Panc1 (cell line): ENCODE measurements around the gene TDRD10. TPM values are rescaled to one million over a fixed set of nuclear protein-coding genes. Genes with fewer than 3 reads are reported as not detected.
"Not testable (repeated sequence)": the region's sequence is repeated elsewhere in the genome, so short reads cannot be mapped to it uniquely, and the experiment has no call there.

ENCODE experiments used
- ATAC-seq: fragments of 200-7000 bp; cut with Tn5 transposase; 2 replicates; pipeline ENCODE4 v1.9.1; 2020; ENCODE audit warnings: mild to moderate bottlenecking, moderate library complexity
- BruUV-seq: library from RNA; stranded (reverse); fragments of 400-500 nt; replicated peaks from 2 replicates; lab custom pipeline; 2021; lab: Mats Ljungman, UMichigan
- CTCF ChIA-PET: fragments of 300-600 bp; sonication (Branson Sonifier 250); formaldehyde crosslinking; loops from one replicate; lab custom pipeline; 2022; ENCODE audit warnings: antibody characterized with exemption; lab: Charles Lee
- POLR2A ChIA-PET: fragments of 300-600 bp; sonication (Branson Sonifier 250); formaldehyde crosslinking; loops from one replicate; lab custom pipeline; 2022; ENCODE audit warnings: antibody characterized with exemption; lab: Charles Lee
- DNase-seq: peaks from one replicate; pipeline ENCODE4 v3.0.0-alpha.2; 2010; ENCODE audit warnings: low read depth, low spot score
- H3K27ac ChIP-seq: 2 replicates; pipeline ENCODE4 v1.5.1; 2011; ENCODE audit warnings: mild to moderate bottlenecking, low read length, inconsistent platforms
- H3K27me3 ChIP-seq: fragments of 200-500 bp; sonication (Bioruptor generic); 2 replicates; pipeline ENCODE4 v1.6.0; 2014; ENCODE audit warnings: low read length, inconsistent platforms; ENCODE audit not compliant: control insufficient read depth, insufficient read depth
- H3K36me3 ChIP-seq: fragments of 200-500 bp; sonication (Bioruptor generic); 2 replicates; pipeline ENCODE4 v1.5.1; 2014; ENCODE audit warnings: inconsistent platforms, mild to moderate bottlenecking, low read length, moderate library complexity; ENCODE audit not compliant: control insufficient read depth, insufficient read depth
- H3K4me1 ChIP-seq: 2 replicates; pipeline ENCODE4 v1.5.1; 2011; ENCODE audit warnings: inconsistent platforms, mild to moderate bottlenecking, low read length, moderate library complexity; ENCODE audit not compliant: control insufficient read depth, insufficient read depth
- H3K4me3 ChIP-seq, 2 experiments: 2 replicates each; pipeline ENCODE4 v1.5.1; 2011 to 2012; ENCODE audit warnings: low read depth in 2 of 2, low read length in 2 of 2, mild to moderate bottlenecking in 2 of 2, inconsistent platforms in 1 of 2, moderate library complexity in 1 of 2
- H3K9me3 ChIP-seq: fragments of 200-500 bp; sonication (Bioruptor generic); 2 replicates; pipeline ENCODE4 v1.5.1; 2014; ENCODE audit warnings: low read depth, mild to moderate bottlenecking, inconsistent platforms, low read length, moderate library complexity; ENCODE audit not compliant: control insufficient read depth, insufficient read depth
- POLR2AphosphoS5 ChIP-seq: IDR thresholded peaks from 2 replicates; pipeline ENCODE4 v1.6.1; 2012; ENCODE audit warnings: mild to moderate bottlenecking, low read depth, low read length, moderate library complexity
- REST ChIP-seq, 2 experiments: IDR thresholded peaks; 2 replicates each; pipeline ENCODE4 v1.6.1; 2011 to 2012; ENCODE audit warnings: low read depth in 2 of 2, control low read depth in 1 of 2, low read length in 1 of 2, mild to moderate bottlenecking in 1 of 2, moderate library complexity in 1 of 2; ENCODE audit not compliant: insufficient read depth in 1 of 2
- SIN3A ChIP-seq: IDR thresholded peaks from 2 replicates; pipeline ENCODE4 v1.6.1; 2012; ENCODE audit warnings: low read depth, mild to moderate bottlenecking, low read length, moderate library complexity, borderline replicate concordance; ENCODE audit not compliant: insufficient read depth
- TCF7L2 ChIP-seq: IDR thresholded peaks from 2 replicates; pipeline ENCODE4 v1.6.1; 2011; ENCODE audit warnings: mild to moderate bottlenecking, low read depth, low read length, inconsistent platforms
- in situ Hi-C: cut with HindIII; loops from 2 replicates; pipeline ENCODE4 v1.10.0; 2016; ENCODE audit warnings: low sequenced_read_pairs, low pct_unique_long_range_greater_than_20kb
- intact Hi-C: fragments of 100-400 bp; cut with micrococcal nuclease; formaldehyde crosslinking; loops from one replicate; pipeline ENCODE4 v1.10.0; 2022; ENCODE audit not compliant: unreplicated experiment
- total RNA-seq: library from RNA; stranded (reverse); gene quantifications from one replicate; pipeline ENCODE4 v1.2.1, GENCODE V29; 2021; ENCODE audit not compliant: unreplicated experiment
- TF ChIP-seq, protein P1 (sequence below): fragments of 450-650 bp; IDR thresholded peaks from 2 replicates; pipeline ENCODE4 v1.5.1; 2017; ENCODE audit warnings: mild to moderate bottlenecking

Gene TDRD10
- total RNA-seq, 1 experiment from 2014 or later: not detected

GRCh38 chr1:154485106-154485505, 16.9 kb upstream of the TDRD10 start:
- no peaks in the 10 kb centered on the region for H3K36me3 ChIP-seq
- H3K9me3 ChIP-seq: no peaks in the 10 kb centered on the region
- no peak overlapping the region for H3K27ac ChIP-seq
- no peak overlapping the region for H3K4me3 ChIP-seq
- TF ChIP-seq, protein P1, sequence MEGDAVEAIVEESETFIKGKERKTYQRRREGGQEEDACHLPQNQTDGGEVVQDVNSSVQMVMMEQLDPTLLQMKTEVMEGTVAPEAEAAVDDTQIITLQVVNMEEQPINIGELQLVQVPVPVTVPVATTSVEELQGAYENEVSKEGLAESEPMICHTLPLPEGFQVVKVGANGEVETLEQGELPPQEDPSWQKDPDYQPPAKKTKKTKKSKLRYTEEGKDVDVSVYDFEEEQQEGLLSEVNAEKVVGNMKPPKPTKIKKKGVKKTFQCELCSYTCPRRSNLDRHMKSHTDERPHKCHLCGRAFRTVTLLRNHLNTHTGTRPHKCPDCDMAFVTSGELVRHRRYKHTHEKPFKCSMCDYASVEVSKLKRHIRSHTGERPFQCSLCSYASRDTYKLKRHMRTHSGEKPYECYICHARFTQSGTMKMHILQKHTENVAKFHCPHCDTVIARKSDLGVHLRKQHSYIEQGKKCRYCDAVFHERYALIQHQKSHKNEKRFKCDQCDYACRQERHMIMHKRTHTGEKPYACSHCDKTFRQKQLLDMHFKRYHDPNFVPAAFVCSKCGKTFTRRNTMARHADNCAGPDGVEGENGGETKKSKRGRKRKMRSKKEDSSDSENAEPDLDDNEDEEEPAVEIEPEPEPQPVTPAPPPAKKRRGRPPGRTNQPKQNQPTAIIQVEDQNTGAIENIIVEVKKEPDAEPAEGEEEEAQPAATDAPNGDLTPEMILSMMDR: no peak
- TF ChIP-seq REST (IDR thresholded peaks at IDR 0.05; ENCODE audit: insufficient read depth in 1 of 2, low read depth in 2 of 2, low read length in 1 of 2) (no peak), POLR2AphosphoS5 (no peak), TCF7L2 (no peak), SIN3A (no peak)
- BruUV-seq: no TSS peak
- ChIA-PET POLR2A (no interaction called here), CTCF (interaction anchor here (0.6 to 1.2 kb wide), 2 partner anchors 62 to 275 kb away, joined by 3 read pairs; no protein-coding TSS in a partner anchor)
- DNase-seq (no peak), ATAC-seq (no peak)
- in situ Hi-C loops (no loop called here), intact Hi-C loops (no loop called here)
- H3K27me3 ChIP-seq: peaks cover 5% of the 10 kb centered on the region; the same call in 1 of the 2 replicates
- no peaks in the 10 kb centered on the region for H3K4me1 ChIP-seq

GRCh38 chr1:154485910-154486496, 16.0 kb upstream of the TDRD10 start:
- in situ Hi-C loops (no loop called here), intact Hi-C loops (no loop called here)
- Histone ChIP-seq H3K4me3 (no peak overlapping the region), H3K36me3 (no peaks in the 10 kb centered on the region), H3K9me3 (no peaks in the 10 kb centered on the region), H3K27me3 (peaks cover 10% of the 10 kb centered on the region; the same call in 1 of the 2 replicates), H3K27ac (no peak overlapping the region), H3K4me1 (no peaks in the 10 kb centered on the region)
- ATAC-seq (no peak), DNase-seq (no peak)
- ChIA-PET CTCF (no interaction called here), POLR2A (no interaction called here)
- BruUV-seq: no TSS peak
- TF ChIP-seq SIN3A (no peak), POLR2AphosphoS5 (no peak), TCF7L2 (no peak), REST (IDR thresholded peaks at IDR 0.05; ENCODE audit: insufficient read depth in 1 of 2, low read depth in 2 of 2, low read length in 1 of 2) (no peak)
- TF ChIP-seq, protein P1: no peak

DNA sequence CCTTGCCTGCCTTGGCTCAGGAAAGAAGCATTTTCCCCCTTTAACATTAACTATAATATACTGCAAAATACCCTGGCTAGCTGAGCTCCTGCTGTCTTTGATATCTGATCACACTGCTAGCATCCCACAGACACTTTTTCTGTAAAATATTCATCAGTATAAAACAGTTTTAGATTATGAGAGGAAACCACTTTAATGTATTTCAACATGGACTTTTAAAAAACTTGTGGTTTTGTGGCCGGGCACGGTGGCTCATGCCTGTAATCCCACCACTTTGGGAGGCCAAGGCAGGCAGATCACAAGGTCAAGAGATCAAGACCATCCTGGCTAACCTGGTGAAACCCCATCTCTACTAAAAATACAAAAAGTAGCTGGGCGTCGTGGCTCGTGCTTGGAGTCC, 15.3 kb upstream of the TDRD10 start:
- in situ Hi-C loops, BruUV-seq, H3K4me3 ChIP-seq, ATAC-seq, POLR2A ChIA-PET, CTCF ChIA-PET, DNase-seq, H3K36me3 ChIP-seq, intact Hi-C loops, H3K4me1 ChIP-seq, H3K9me3 ChIP-seq, H3K27ac ChIP-seq: not testable (repeated sequence)
- peaks cover 10% of the 10 kb centered on the region; the same call in 1 of the 2 replicates for H3K27me3 ChIP-seq
